Motor neuron (in vitro differentiated cells): ENCODE results near the gene KDM4D. TPM values are rescaled to one million over a fixed set of nuclear protein-coding genes. Genes with fewer than 3 reads are reported as not detected.
"Not testable (repeated sequence)": the region's sequence is repeated elsewhere in the genome, so short reads cannot be mapped to it uniquely, and the experiment has no call there.

Experiments
- ATAC-seq, 8 experiments: fragments of 200-7000 bp; cut with Tn5 transposase; replicated peaks in 6 of 8; 2 replicates each; pipeline ENCODE4 v1.8.0; 2021; ENCODE audit warnings: mild to moderate bottlenecking in 8 of 8, moderate library complexity in 8 of 8
- H3K27ac ChIP-seq, 2 donors: fragments of 250-450 bp; sonication (Bioruptor Pico); 2 replicates each; pipeline ENCODE4 v1.9.0; 2021; ENCODE audit warnings: antibody characterized with exemption in 2 of 2, mild to moderate bottlenecking in 2 of 2, moderate library complexity in 1 of 2
- H3K4me1 ChIP-seq, 2 donors: fragments of 250-450 bp; sonication (Bioruptor Pico); replicated peaks in 1 of 2; 2 replicates each; pipeline ENCODE4 v1.6.1; 2021; ENCODE audit warnings: antibody characterized with exemption in 2 of 2, mild to moderate bottlenecking in 2 of 2, moderate library complexity in 1 of 2
- H3K4me3 ChIP-seq, 5 donors: fragments of 250-450 bp; sonication (Bioruptor Pico); 2 replicates each; pipeline ENCODE4 v1.9.0; 2021; ENCODE audit warnings: antibody characterized with exemption in 5 of 5, mild to moderate bottlenecking in 5 of 5, moderate library complexity in 4 of 5
- WGBS, 10 experiments: fragments of 450-650 bp; shearing (Covaris generic); methylation state at CpG; one replicate each; pipeline ENCODE4 v1.0.0; 2022; 5-methylcytosine and 5-hydroxymethylcytosine counted together
- in situ Hi-C, 9 experiments: fragments of 400-800 bp; cut with MboI; loops; one replicate each; pipeline ENCODE4 v1.15.0; 2021; ENCODE audit warnings: low sequenced_read_pairs in 9 of 9, low pct_unique_long_range_greater_than_20kb in 2 of 9; ENCODE audit not compliant: unreplicated experiment in 9 of 9
- total RNA-seq, 8 experiments: library from RNA; unstranded; fragments of 300-600 nt; gene quantifications; 2 replicates each; pipeline versions ENCODE4 v1.2.3 to v1.2.4, GENCODE V29; 2022

Gene KDM4D
- total RNA-seq, result 1 to 10 TPM in 7 of 8 experiments, under 1 TPM in 1; 0.97 to 3.9 (median 2.3) TPM

- Histone ChIP-seq H3K4me1 (peaks cover 4 to 10% of the 10 kb centered on the region in 2 donors), H3K4me3 (peak within 1 kb of the TSS; percentile 60 to 98 (median 69)), H3K27ac (peak within 1 kb of the TSS; percentile 72 to 83)
- 0 to 3% (median 0%) methylated on average over 1 to 40 of the region's 66 CpGs; no CpG with 5 or more reads in 2 of the 10 experiments for WGBS, 10 experiments
- ATAC-seq, result peak; percentile 98 to 99 (median 99)
- in situ Hi-C loops, result loop anchor here in 1 of 9 experiments (25.0 kb wide), 1 partner anchor 789 kb away; no protein-coding TSS in a partner anchor
Measured at GRCh38 chr11:94973099-94973968, at the start of gene KDM4D, which contains the start of gene CWC15. Gene KDM4D, plus strand, starts transcription at chr11:94973709. Its CDS starts 23,664 bp downstream, at chr11:94997373. Gene CWC15, minus strand, starts transcription at chr11:94973556. Its CDS starts 1,371 bp downstream, at chr11:94972185.

- 14 to 100% (median 67%) methylated on average over 1 to 4 of the region's 6 CpGs; no CpG with 5 or more reads in 2 of the 10 experiments for WGBS, 10 experiments
- Histone ChIP-seq H3K27ac (no peak overlapping the region), H3K4me1 (peaks cover 19 to 22% of the 10 kb centered on the region in 2 donors), H3K4me3 (no peak overlapping the region)
- in situ Hi-C loops, result loop anchor here in 1 of 9 experiments (25.0 kb wide), 1 partner anchor 312 kb away; no protein-coding TSS in a partner anchor
- no peak for ATAC-seq
Measured at GRCh38 chr11:94924171-94924572, 49.3 kb upstream of the KDM4D start.

- H3K4me1 ChIP-seq, result peaks cover 19 to 22% of the 10 kb centered on the region in 2 donors
- WGBS, 10 experiments, result 30 to 81% (median 67%) methylated on average over 2 to 5 of the region's 5 CpGs
- no peak for ATAC-seq
- H3K27ac ChIP-seq, result no peak overlapping the region
- H3K4me3 ChIP-seq, result no peak overlapping the region
- in situ Hi-C loops, result loop anchor here in 1 of 9 experiments (25.0 kb wide), 1 partner anchor 312 kb away; no protein-coding TSS in a partner anchor
Measured at GRCh38 chr11:94924612-94925011, 48.9 kb upstream of the KDM4D start.

- no peak overlapping the region for H3K4me3 ChIP-seq
- H3K4me1 ChIP-seq, result peaks cover 19 to 22% of the 10 kb centered on the region in 2 donors
- H3K27ac ChIP-seq, result no peak overlapping the region
- WGBS, 10 experiments, result 26 to 68% (median 48%) methylated on average over 3 to 6 of the region's 7 CpGs; no CpG with 5 or more reads in 1 of the 10 experiments
- ATAC-seq, result no peak
- in situ Hi-C loops, result no loop called here
Measured at GRCh38 chr11:94925422-94926270, 47.9 kb upstream of the KDM4D start.

GRCh38 chr11:94926271-94926625 lies 47.3 kb upstream of the KDM4D start:
- in situ Hi-C loops, result no loop called here
- peaks cover 19 to 22% of the 10 kb centered on the region in 2 donors for H3K4me1 ChIP-seq
- no peak for ATAC-seq
- H3K4me3 ChIP-seq, result no peak overlapping the region
- no peak overlapping the region for H3K27ac ChIP-seq

GRCh38 chr11:94926698-94927237 lies 46.7 kb upstream of the KDM4D start:
- 0 to 55% (median 0%) methylated on average over 1 to 6 of the region's 6 CpGs; no CpG with 5 or more reads in 3 of the 10 experiments for WGBS, 10 experiments
- Histone ChIP-seq H3K27ac (no peak overlapping the region), H3K4me1 (peaks cover 17 to 22% of the 10 kb centered on the region in 2 donors), H3K4me3 (no peak overlapping the region)
- ATAC-seq, result peak in 4 of 8 experiments; percentile 48 to 67 (median 61)
- in situ Hi-C loops, result no loop called here

GRCh38 chr11:94928117-94928990 lies 45.2 kb upstream of the KDM4D start:
- Histone ChIP-seq H3K4me1 (peaks cover 1 to 10% of the 10 kb centered on the region in 2 donors), H3K4me3 (no peak overlapping the region), H3K27ac (no peak overlapping the region)
- WGBS, 10 experiments, result 83 to 100% (median 92%) methylated on average over 1 of the region's 1 CpG; no CpG with 5 or more reads in 6 of the 10 experiments
- in situ Hi-C loops, result no loop called here
- ATAC-seq, result peak in 2 of 8 experiments; percentile 63 to 72

- ATAC-seq, in situ Hi-C loops, H3K27ac ChIP-seq, H3K4me1 ChIP-seq, H3K4me3 ChIP-seq: not testable (repeated sequence)
Measured at GRCh38 chr11:94932072-94932471, 41.4 kb upstream of the KDM4D start.

GRCh38 chr11:94932503-94932902 lies 41.0 kb upstream of the KDM4D start:
- 57 to 100% (median 91%) methylated on average over 1 to 5 of the region's 5 CpGs; no CpG with 5 or more reads in 1 of the 10 experiments for WGBS, 10 experiments
- H3K4me1 ChIP-seq, result peaks cover 5 to 9% of the 10 kb centered on the region in 2 donors
- ATAC-seq, result no peak
- no peak overlapping the region for H3K4me3 ChIP-seq
- in situ Hi-C loops, result no loop called here
- H3K27ac ChIP-seq, result no peak overlapping the region

GRCh38 chr11:94933223-94934130 lies 40.0 kb upstream of the KDM4D start:
- in situ Hi-C loops, result no loop called here
- Histone ChIP-seq H3K27ac (no peak overlapping the region), H3K4me3 (no peak overlapping the region), H3K4me1 (peaks cover 5% of the 10 kb centered on the region in 2 donors)
- 30 to 90% (median 64%) methylated on average over 1 to 5 of the region's 5 CpGs; no CpG with 5 or more reads in 3 of the 10 experiments for WGBS, 10 experiments
- peak in 5 of 8 experiments; percentile 63 to 92 (median 73) for ATAC-seq

GRCh38 chr11:94934362-94934761 lies 39.1 kb upstream of the KDM4D start:
- Histone ChIP-seq H3K4me3 (no peak overlapping the region), H3K4me1 (peaks cover 5% of the 10 kb centered on the region in 2 donors), H3K27ac (no peak overlapping the region)
- ATAC-seq, result peak in 5 of 8 experiments; percentile 88 to 99 (median 99)
- in situ Hi-C loops, result no loop called here
- 73 to 100% (median 87%) methylated on average over 1 to 4 of the region's 4 CpGs; no CpG with 5 or more reads in 3 of the 10 experiments for WGBS, 10 experiments
